Esophagus squamous epithelium (tissue), 4 donors: Measurements from ENCODE around the gene RAB40A.

ENCODE experiments used
- CTCF ChIP-seq, 6 experiments: fragments of 450-650 bp in 4 of 6; fragments of 200-600 bp in 2 of 6; sonication (generic) in 2 of 6; IDR thresholded peaks; one replicate each; pipeline ENCODE4 v1.5.1; 2016 to 2019; ENCODE audit warnings: antibody characterized with exemption in 6 of 6, mild to moderate bottlenecking in 4 of 6, moderate library complexity in 4 of 6
- POLR2A ChIP-seq, 4 donors: fragments of 450-650 bp; IDR thresholded peaks; one replicate each; pipeline ENCODE4 v1.6.1; 2017; ENCODE audit warnings: antibody characterized with exemption in 4 of 4, mild to moderate bottlenecking in 4 of 4, moderate library complexity in 3 of 4

DNA sequence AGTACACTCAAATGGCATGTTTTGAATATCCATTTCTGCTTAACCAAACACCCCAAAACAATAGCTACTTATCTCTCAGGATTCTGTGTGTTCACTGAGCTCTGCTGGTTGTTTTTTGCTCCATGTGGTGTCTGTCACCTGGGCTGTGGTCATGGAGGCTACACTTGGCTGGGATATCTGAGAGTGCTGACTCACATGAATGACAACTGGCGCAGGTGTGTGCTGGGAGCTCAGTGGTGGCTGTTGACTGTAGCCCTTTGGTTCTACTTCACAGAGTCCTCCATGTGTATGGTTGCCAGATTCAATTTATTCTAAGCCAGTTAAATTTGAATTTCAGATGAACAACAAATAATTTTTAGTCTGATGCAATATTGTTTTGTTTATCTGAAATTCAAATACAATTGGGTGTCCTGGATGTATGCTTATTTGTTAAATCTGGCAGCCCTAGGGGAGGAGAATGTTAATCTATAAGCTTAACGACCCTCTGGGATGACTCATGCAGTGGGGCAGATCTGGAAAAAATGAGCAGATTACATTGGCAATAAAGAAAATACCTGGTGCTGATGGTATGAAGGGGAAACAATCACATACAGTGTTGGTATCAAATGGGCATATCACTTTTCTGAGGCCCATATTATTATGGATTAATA lies 37.8 kb upstream of the RAB40A start:
- TF ChIP-seq POLR2A (IDR thresholded peaks at IDR 0.05) = no peak
- no peak for TF ChIP-seq CTCF (IDR thresholded peaks at IDR 0.05)
